Naive B cell (primary cell): ENCODE data around the gene FTO. TPM values are rescaled to one million over a fixed set of nuclear protein-coding genes. Genes with fewer than 3 reads are reported as not detected.

Source experiments
- ATAC-seq, 2 donors: fragments of 150-1000 bp; cut with Tn5 transposase; 2 replicates each; pipeline ENCODE4 v1.10.0; 2021; ENCODE audit warnings: low read depth in 2 of 2, mild to moderate bottlenecking in 2 of 2, moderate library complexity in 2 of 2
- DNase-seq: peaks from one replicate; pipeline ENCODE4 v3.0.0; 2022
- H3K27ac Mint-ChIP-seq, 6 donors: one replicate each; pipeline ENCODE4 v1.8.0; 2020 to 2022; ENCODE audit warnings: mild to moderate bottlenecking in 6 of 6, mixed read lengths in 6 of 6, moderate library complexity in 5 of 6, inconsistent platforms in 2 of 6
- H3K27me3 Mint-ChIP-seq, 3 donors: one replicate each; pipeline ENCODE4 v1.8.0; 2021 to 2022; ENCODE audit warnings: mixed read lengths in 3 of 3, mild to moderate bottlenecking in 1 of 3
- H3K36me3 Mint-ChIP-seq, 2 donors: one replicate each; pipeline ENCODE4 v1.8.0; 2020 to 2022; ENCODE audit warnings: mixed read lengths in 2 of 2, inconsistent platforms in 1 of 2, mild to moderate bottlenecking in 1 of 2
- H3K4me1 Mint-ChIP-seq, 3 donors: one replicate each; pipeline ENCODE4 v1.8.0; 2020 to 2022; ENCODE audit warnings: mixed read lengths in 3 of 3, inconsistent platforms in 1 of 3, mild to moderate bottlenecking in 1 of 3, moderate library complexity in 1 of 3
- H3K4me3 Mint-ChIP-seq, 8 donors: one replicate each; pipeline ENCODE4 v1.8.0; 2020 to 2022; ENCODE audit warnings: mild to moderate bottlenecking in 8 of 8, mixed read lengths in 8 of 8, moderate library complexity in 8 of 8, inconsistent platforms in 2 of 8
- H3K9me3 Mint-ChIP-seq, 7 donors: one replicate each; pipeline ENCODE4 v1.8.0; 2020 to 2022; ENCODE audit warnings: mixed read lengths in 7 of 7, mild to moderate bottlenecking in 5 of 7, inconsistent platforms in 2 of 7, moderate library complexity in 1 of 7
- polyA plus RNA-seq, 6 donors: library from polyadenylated mRNA; unstranded; fragments of 300-500 nt; fragmentation: Illumina TruSeq; gene quantifications; one replicate each; pipeline ENCODE4 v1.2.3, GENCODE V29; 2021; ENCODE audit warnings: low read depth in 6 of 6

The FTO gene
- polyA plus RNA-seq, 6 donors from 2014 or later: 64.7 to 89.0 (median 79.6) TPM

DNA sequence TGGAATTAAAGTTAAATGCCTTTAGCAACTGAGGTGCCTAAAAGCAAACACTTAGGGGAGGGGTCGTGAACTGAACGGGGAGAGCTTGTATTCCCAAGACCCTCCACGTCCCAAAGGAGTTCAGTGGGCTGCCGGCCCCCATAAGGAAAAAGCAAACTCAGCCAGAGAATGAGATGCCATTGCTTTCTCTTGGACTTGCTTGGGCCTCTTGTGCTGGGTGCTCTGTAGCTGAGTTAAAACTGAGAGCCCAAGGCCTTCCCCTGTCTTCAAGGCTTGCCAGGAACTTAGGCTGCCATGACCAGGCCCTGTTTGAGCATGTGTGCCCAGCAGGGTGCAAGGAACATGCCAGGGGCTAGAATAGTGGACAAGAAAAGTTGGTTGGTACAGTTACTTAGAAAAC is 382.8 kb downstream of the FTO start:
- no peak for ATAC-seq
- no peak overlapping the region for H3K27ac Mint-ChIP-seq
- peaks cover 0 to 4% (median 0%) of the 10 kb centered on the region in 7 donors for H3K9me3 Mint-ChIP-seq
- no peaks in the 10 kb centered on the region for H3K27me3 Mint-ChIP-seq
- H3K4me3 Mint-ChIP-seq: no peak overlapping the region
- no peak for DNase-seq
- H3K4me1 Mint-ChIP-seq: no peaks in the 10 kb centered on the region
- peaks cover 13 to 26% of the 10 kb centered on the region in 2 donors for H3K36me3 Mint-ChIP-seq

DNA sequence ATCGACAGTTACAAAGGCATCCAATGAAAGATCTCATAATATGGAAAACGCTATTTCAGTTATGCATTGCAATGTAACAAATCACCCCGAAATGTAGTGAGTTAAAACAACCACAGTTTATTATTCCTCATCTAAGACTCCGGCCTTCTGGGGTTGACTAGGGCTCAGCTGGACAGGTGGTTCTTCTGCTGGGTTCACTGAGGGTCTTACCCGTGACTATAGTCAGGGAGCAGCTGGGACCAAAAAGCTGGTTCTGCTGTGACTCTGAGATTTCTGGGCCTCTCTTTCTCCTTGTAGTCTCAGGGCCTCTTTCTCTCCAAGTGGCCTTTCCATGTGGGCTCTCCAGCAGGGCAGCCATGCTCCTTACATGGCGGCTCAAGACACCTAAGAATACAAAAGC is 386.6 kb downstream of the FTO start:
- Mint-ChIP-seq H3K36me3 (peaks cover 28 to 35% of the 10 kb centered on the region in 2 donors), H3K27me3 (no peaks in the 10 kb centered on the region), H3K4me3 (no peak overlapping the region), H3K9me3 (peaks cover 3 to 17% (median 6%) of the 10 kb centered on the region in 7 donors), H3K4me1 (no peaks in the 10 kb centered on the region), H3K27ac (no peak overlapping the region)
- ATAC-seq (no peak), DNase-seq (no peak)

DNA sequence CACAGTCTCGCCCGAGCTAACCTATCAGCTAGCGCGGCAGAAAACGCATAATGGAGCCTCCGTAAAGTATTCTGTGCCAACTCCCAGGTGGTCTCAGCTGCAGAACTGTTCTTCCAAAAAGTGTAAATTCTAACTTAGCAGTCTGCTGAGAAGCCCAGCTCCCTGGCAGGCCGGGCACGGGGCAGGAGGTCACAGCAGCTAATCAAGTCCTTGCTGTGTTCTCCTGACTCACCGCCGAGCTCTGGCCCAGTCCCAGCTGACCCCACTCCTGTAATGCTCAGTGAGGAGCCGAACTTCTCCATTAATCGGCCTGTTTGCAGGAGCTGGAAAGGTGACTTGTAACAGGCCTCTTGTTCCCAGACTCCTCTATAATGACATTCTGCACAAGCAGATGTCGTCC is 389.3 kb downstream of the FTO start:
- Mint-ChIP-seq H3K4me3 (no peak overlapping the region), H3K27ac (no peak overlapping the region)
- no peak for ATAC-seq

DNA sequence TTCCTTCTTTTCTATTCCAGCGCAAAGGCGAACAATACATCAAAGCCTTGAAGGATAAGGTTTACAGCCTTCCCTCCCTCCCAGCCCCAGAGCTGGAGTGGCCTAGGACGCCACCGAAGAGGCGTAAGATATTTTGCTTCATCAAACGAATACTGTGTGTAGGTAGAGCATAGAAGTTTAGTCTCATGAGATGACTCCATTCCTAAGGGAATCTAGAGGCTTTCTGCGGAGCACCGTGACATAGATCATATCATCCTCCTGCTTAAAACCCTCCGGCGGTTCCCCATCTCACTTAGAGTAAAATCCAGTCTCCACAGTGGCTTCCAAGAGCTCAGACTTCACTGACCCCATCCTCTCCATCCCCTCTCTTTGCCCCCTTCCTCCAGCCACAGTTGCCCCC is 390.7 kb downstream of the FTO start:
- H3K9me3 Mint-ChIP-seq: peaks cover 5 to 28% (median 10%) of the 10 kb centered on the region in 7 donors
- no peaks in the 10 kb centered on the region for H3K4me1 Mint-ChIP-seq
- H3K27me3 Mint-ChIP-seq: no peaks in the 10 kb centered on the region
- no peak overlapping the region for H3K4me3 Mint-ChIP-seq
- no peak for DNase-seq
- H3K36me3 Mint-ChIP-seq: peaks cover 29 to 34% of the 10 kb centered on the region in 2 donors
- no peak for ATAC-seq
- no peak overlapping the region for H3K27ac Mint-ChIP-seq

More for the DNA sequence above, 389.3 kb downstream of the FTO start:
- H3K4me1 Mint-ChIP-seq: no peaks in the 10 kb centered on the region
- peaks cover 34 to 41% of the 10 kb centered on the region in 2 donors for H3K36me3 Mint-ChIP-seq
- DNase-seq: no peak
- H3K9me3 Mint-ChIP-seq: peaks cover 5 to 28% (median 10%) of the 10 kb centered on the region in 7 donors
- no peaks in the 10 kb centered on the region for H3K27me3 Mint-ChIP-seq

DNA sequence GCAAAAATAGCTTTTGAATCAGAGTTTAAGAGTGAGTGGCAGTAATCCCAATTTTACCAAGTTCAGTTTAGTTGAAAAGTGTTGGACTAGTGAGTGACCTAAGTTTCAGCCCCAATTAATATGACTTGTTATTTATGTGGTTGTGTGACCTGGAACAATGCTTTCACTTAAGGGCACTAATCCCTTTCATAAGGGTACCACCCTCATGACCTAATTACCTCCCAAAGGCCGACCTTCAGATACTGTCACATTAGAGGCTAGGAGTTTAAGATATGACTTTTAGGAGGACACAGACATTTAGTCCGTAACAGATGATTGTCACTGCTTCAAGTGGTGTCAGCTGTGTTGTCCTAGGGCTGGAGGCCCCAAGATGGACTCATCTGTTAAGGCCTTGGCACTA is 392.7 kb downstream of the FTO start:
- Mint-ChIP-seq H3K27ac (peak overlapping the region in 1 of 6 donors; percentile 16), H3K4me1 (no peaks in the 10 kb centered on the region), H3K36me3 (peaks cover 29 to 31% of the 10 kb centered on the region in 2 donors), H3K27me3 (no peaks in the 10 kb centered on the region), H3K9me3 (peaks cover 4 to 28% (median 10%) of the 10 kb centered on the region in 7 donors), H3K4me3 (no peak overlapping the region)
- no peak for ATAC-seq
- no peak for DNase-seq

DNA sequence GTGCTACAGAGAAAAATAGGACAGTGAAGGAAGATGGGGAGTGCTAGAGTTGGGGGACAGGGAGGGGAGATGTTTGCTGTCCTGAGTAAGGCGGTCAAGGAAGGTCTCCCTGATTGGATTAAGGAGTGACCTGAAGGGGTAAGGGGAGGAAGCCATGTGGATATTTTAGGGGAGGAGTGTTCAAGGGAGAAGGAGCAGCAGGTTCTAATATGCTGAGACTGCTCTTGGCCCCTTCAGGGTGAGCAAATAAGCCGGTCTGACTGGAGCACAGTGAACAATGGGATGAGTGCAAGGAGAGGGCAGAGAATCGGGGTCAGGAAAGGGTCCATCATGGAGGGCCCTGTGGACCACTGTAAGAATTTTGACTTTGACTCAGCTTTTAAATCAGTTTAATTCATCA is 393.8 kb downstream of the FTO start:
- Mint-ChIP-seq H3K9me3 (peaks cover 4 to 28% (median 10%) of the 10 kb centered on the region in 7 donors), H3K27ac (no peak overlapping the region), H3K4me1 (no peaks in the 10 kb centered on the region), H3K36me3 (peaks cover 27 to 34% of the 10 kb centered on the region in 2 donors), H3K27me3 (no peaks in the 10 kb centered on the region), H3K4me3 (no peak overlapping the region)
- no peak for ATAC-seq
- no peak for DNase-seq

DNA sequence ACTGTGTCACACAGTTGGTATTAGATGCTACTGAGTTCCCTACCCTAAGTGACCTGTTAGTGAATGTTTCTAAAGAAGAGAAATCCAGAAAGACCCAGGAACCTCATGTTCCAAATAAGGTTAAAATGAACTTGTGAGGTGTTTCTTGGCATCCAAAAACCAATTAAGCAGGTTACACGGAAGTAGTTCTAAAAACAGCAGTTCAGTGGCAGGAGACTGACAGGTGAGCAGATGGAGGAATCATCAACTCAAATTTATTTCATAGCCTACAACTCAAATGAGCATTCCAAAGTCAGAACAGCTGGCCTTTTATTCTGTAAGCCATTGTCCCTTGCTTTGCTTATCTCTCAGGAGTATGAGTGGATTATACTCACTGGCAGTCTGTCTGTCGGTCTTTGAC is 394.3 kb downstream of the FTO start:
- ATAC-seq (no peak), DNase-seq (no peak)
- Mint-ChIP-seq H3K4me1 (no peaks in the 10 kb centered on the region), H3K27me3 (no peaks in the 10 kb centered on the region), H3K4me3 (no peak overlapping the region), H3K27ac (no peak overlapping the region), H3K9me3 (peaks cover 4 to 28% (median 10%) of the 10 kb centered on the region in 7 donors), H3K36me3 (peaks cover 27 to 34% of the 10 kb centered on the region in 2 donors)

DNA sequence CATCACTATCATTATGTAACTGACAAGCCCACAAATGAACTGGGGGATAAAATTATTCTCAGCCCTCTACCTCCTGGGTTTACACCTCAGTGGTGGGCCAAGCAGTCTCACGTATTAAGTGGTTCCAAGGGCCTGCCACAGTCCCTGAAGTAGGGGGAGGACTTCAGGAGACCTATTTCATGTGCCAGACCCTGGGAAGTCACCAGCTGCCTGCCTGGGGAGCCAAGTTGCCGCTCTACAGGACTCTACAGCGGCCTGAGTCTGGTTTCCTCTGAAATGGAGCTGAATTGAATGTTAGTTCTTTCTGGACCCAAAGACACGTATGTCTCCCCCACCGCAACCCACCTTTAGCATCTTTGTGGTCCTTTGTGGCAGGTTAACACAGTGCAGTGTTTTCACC is 395.7 kb downstream of the FTO start:
- peaks cover 17 to 25% of the 10 kb centered on the region in 2 donors for H3K36me3 Mint-ChIP-seq
- H3K9me3 Mint-ChIP-seq: peaks cover 4 to 21% (median 10%) of the 10 kb centered on the region in 7 donors
- ATAC-seq (no peak), DNase-seq (no peak)
- H3K27ac Mint-ChIP-seq: no peak overlapping the region
- H3K4me3 Mint-ChIP-seq: no peak overlapping the region
- no peaks in the 10 kb centered on the region for H3K4me1 Mint-ChIP-seq
- no peaks in the 10 kb centered on the region for H3K27me3 Mint-ChIP-seq

DNA sequence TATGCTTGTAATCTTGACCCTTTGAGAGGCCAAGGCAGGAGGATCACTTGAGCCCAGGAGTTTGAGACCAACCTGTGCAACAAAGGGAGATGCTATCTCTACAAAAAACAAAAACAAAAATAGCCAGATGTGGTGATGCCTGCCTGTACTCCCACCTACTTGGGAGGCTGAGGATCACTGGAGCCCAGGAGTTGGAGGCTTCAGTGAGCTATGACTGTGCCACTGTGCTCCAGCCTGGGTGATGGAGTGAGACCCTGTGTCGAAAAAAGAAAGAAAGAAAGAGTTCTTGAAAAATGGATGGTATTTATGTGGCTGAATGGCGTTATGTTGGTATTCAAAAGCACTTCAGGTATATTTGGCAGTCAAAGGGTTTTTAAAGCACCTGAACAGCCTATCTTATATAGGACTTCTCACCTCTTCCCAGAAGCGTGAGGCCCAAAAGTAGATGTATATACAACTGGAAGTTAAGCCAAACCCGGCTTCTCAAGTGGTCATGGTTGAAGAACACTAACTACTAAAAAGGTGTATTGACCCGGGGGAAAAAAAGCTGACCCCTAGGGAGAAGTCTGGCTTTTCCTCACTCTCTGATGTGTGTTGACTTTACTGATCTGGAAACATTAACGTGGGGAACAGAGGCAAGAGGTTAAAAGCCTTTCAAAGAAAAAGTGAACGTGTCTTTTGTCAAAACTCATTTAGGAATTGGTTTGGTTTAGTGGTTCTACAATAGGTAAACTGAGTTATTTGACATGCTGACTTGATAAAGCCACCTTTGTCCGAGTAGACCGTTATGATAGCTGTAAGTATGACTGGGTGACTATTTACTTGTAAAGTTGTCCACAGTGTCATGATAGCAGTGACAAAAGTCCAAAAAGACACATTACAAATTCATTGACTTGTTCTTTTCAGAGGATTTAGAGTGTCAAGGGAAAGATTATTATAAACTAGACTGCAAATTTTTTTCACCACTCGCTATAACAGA is 399.2 kb downstream of the FTO start:
- Mint-ChIP-seq H3K27ac (no peak overlapping the region), H3K4me3 (no peak overlapping the region), H3K4me1 (no peaks in the 10 kb centered on the region), H3K27me3 (no peaks in the 10 kb centered on the region), H3K9me3 (no peaks in the 10 kb centered on the region), H3K36me3 (peaks cover 0 to 10% of the 10 kb centered on the region in 2 donors)
- ATAC-seq (no peak), DNase-seq (no peak)

DNA sequence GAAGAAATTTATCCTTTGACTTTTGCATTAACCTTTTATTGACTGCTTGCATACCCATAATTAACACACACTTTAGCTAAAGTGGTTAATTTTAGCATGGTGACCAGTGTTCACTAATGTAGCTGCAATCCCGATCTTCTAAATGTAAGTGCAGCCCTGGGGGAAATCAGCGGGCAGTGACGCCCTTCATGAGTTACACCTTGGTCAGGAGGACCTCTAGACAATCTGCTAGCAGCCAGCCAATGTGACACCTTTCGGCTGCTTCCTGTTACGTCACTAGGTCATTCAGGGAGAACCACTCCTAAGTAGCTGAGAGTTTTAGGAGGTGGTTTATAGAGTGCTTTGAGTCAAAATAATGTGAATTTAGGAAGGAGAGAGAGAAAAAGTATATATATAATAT is 402.1 kb downstream of the FTO start:
- peaks cover 0 to 9% of the 10 kb centered on the region in 2 donors for H3K36me3 Mint-ChIP-seq
- no peaks in the 10 kb centered on the region for H3K4me1 Mint-ChIP-seq
- ATAC-seq: no peak
- no peak overlapping the region for H3K4me3 Mint-ChIP-seq
- H3K9me3 Mint-ChIP-seq: no peaks in the 10 kb centered on the region
- no peak for DNase-seq
- no peaks in the 10 kb centered on the region for H3K27me3 Mint-ChIP-seq
- no peak overlapping the region for H3K27ac Mint-ChIP-seq

DNA sequence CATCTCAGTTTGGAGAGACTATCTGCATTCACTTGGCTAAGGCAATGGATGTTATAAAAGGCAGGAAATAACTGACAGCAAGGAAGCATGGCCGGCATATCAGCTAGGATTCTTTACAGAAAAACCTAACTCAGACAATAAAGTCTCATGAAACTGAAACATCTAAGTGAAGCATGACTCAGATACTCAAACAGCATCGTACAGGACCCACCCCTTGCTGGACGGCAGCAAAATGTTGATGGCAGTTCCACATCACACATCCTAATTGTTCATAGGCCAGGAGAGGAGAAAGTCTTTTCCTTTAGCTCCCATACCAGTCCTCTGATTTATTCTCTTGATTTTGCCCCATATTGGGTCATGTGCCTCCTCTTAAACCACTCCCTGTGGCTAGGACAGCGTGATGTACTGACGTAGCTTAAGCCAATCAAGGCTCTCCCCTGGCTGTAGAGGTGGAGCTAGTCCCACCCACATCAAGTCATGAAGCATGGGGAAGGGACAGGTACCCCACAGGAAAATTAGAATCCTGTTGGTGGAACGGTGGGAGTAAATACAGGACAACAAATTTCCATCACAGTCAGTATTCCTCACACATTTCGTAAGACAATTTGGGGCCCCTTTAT is 403.7 kb downstream of the FTO start:
- Mint-ChIP-seq H3K4me3 (no peak overlapping the region), H3K9me3 (no peaks in the 10 kb centered on the region), H3K36me3 (peaks cover 0 to 16% of the 10 kb centered on the region in 2 donors), H3K27me3 (no peaks in the 10 kb centered on the region), H3K4me1 (no peaks in the 10 kb centered on the region), H3K27ac (no peak overlapping the region)
- ATAC-seq: no peak
- no peak for DNase-seq

DNA sequence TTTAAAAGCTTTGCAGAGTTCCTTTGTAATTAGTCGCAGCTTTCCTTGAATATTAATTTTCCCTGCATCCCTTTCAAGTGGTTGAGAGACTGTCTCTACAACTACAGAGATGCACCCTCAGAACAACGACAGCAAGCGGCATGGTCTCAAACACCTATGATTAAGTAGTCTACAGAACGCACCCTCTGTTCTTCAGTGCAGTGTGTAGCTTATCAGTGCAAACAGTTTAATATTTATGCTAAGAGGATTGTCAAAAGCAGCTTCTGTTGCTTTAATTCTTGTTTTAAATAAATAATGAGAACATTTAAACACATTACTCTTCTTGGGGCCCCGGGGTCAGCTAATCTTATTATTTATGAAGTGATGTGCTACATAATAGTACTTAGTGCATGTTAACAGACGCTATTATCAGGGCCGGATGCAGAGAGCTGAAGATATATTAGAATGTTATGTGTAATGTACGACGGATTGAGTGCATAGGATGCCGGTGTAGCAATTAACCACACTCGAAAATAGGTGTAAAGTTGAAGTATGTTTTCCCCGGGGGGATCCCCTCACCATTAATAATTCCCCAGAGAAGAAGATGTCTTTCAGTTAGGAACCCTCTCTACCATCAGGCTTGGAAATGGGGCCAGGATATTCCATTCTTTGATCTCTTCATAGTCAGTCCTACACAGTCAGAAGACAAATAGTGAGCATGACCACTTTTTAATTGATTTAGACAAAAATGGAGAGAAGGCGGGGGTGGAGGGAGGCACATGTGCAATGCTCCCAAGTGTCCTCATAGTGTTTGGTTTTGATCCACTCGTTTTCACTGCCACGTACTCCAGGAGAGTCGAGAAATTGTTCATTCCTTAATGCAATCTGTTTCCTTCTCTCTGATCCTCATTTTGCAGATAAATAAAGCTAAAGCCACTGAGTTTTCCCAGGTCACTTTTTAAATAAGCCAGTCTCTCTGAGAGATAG is 406.3 kb downstream of the FTO start:
- no peak overlapping the region for H3K27ac Mint-ChIP-seq
- no peak for ATAC-seq
- no peak overlapping the region for H3K4me3 Mint-ChIP-seq
- DNase-seq: no peak
- H3K36me3 Mint-ChIP-seq: peaks cover 25 to 33% of the 10 kb centered on the region in 2 donors
- no peaks in the 10 kb centered on the region for H3K9me3 Mint-ChIP-seq
- no peaks in the 10 kb centered on the region for H3K4me1 Mint-ChIP-seq
- no peaks in the 10 kb centered on the region for H3K27me3 Mint-ChIP-seq
